Measurements from ENCODE around the gene NCKAP1.
"Not testable (repeated sequence)": the region's sequence is repeated elsewhere in the genome, so short reads cannot be mapped to it uniquely, and the experiment has no call there.

Gene NCKAP1

GRCh38 chr2:182999348-183000028 is 38.8 kb downstream of the NCKAP1 start:
- DNase-seq (ENCODE audit: low spot score), result no peak

GRCh38 chr2:182994228-182994912 is 43.9 kb downstream of the NCKAP1 start:
- no peak for DNase-seq (ENCODE audit: low spot score)

DNA sequence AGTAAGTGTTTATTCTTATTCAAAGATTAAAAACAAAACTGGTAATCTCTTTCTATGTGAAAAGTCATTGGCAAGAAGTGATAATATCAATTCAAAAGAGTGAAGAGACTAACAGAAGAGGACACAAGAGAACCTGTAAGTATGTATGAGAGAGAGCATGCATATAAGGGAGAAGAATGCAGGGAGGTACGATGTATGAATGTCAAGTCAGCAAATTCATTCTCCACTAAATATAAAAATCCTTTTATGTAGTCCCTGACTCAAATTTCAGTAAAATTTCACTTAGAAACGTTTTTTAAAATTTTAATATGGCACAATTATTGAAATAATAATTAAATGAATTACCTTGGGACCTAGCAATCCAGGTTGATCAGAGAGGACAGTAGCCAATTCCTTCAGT is 55.3 kb downstream of the NCKAP1 start:
- DNase-seq (ENCODE audit: low spot score), result no peak

- DNase-seq (ENCODE audit: low spot score), result not testable (repeated sequence)
Observed at GRCh38 chr2:182981475-182981874, 56.8 kb downstream of the NCKAP1 start.

GRCh38 chr2:182980652-182981051 is 57.6 kb downstream of the NCKAP1 start:
- no peak for DNase-seq (ENCODE audit: low spot score)

DNA sequence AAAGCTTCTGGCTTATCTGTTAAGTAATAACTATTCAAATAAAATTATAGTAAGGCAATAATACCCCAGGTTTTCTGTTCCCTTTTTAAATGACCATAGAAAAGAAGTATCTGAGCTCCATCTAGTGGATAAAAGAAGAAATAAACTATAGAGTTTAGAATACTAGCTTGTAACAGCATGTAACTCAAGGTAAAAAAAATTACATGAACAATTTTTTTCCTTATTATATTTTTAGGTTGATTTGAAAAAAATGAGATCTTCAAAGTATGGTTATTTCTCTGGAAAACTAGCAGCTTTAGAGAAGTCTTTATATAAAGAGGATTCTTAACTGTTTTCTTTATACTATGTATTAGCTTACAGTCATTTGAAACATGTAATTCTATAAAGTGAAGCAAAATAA is 58.1 kb downstream of the NCKAP1 start:
- no peak for DNase-seq (ENCODE audit: low spot score)

DNA sequence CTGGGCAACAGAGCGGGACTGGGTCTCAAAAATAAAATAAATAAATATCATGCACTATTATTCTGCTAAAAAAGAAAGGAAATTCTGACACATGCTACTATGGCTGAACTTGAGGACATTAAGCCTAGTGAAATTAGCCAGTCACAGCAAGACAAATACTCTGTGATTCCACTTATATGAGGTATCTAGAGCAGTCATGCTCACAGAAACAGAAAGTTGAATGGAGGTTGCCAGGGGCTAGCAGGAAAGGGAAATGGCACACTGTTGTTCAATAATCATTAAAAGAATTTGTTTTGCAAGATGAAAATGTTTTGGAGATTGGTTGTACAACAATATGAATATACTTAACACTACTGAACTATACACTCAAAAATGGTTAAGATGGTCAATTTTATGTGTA is 60.8 kb downstream of the NCKAP1 start:
- DNase-seq (ENCODE audit: low spot score), result no peak

DNA sequence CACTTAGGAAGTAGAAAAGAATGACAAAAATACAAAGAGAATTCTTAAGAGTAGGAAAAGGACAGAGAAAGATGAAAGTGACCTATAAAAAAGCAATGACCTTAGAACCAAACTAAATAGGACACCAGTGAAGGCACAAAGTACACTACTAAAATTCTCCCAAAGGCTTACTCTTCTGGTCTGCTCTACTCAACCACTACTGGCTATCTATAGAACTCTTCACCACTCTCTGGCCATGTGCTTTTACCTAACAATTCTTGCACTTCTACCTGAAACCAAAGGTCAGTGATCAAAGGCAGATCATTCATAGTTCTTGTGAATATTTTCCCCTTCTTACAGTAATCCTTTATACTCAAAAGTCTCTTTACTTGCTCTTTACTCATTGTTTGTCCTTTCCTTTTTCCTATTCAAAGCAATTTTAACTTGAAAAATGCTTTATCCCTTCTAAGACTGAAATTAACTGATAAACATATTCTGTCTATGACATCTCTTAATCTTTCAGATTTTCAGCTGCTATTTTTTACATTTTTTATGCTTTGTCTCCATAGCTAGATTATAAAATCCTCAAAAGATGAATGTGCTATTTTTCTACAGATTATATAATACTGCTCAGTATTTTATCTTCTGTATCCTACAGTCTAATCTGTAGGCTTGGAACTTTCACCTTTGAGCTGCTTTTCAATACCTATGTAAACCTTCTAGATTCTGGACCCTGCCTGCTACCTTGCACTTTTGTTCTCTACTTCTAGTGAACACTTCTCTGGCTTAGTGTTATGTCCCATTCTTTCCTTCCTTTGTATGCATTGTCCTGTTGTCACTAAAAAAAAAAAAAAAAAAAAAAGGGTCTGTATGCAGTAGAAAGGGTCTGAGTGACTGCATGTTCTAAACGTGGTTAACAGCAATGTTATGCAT is 64.6 kb downstream of the NCKAP1 start:
- no peak for DNase-seq (ENCODE audit: low spot score)

DNA sequence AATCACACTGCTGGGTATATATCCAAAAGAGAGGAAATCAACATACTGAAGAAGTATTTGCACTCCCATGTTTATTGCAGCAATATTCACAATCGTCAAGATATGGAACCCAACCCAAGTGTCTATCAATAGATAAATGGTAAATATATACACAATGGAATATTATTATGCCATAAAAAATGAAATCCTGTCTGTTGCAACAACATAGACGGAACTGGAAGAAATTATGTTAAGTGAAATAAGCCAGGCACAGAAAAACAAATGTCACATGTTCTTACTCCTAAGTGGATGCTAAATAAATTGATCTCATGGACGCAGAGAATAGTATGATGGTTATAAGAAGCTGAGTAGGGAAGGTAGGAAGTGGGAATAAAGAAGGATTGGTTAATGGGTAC is 65.7 kb downstream of the NCKAP1 start:
- DNase-seq (ENCODE audit: low spot score), result no peak

GRCh38 chr2:182971820-182972547 is 66.3 kb downstream of the NCKAP1 start:
- DNase-seq (ENCODE audit: low spot score), result no peak

- no peak for DNase-seq (ENCODE audit: low spot score)
Observed at GRCh38 chr2:182970486-182970885, 67.8 kb downstream of the NCKAP1 start.

DNA sequence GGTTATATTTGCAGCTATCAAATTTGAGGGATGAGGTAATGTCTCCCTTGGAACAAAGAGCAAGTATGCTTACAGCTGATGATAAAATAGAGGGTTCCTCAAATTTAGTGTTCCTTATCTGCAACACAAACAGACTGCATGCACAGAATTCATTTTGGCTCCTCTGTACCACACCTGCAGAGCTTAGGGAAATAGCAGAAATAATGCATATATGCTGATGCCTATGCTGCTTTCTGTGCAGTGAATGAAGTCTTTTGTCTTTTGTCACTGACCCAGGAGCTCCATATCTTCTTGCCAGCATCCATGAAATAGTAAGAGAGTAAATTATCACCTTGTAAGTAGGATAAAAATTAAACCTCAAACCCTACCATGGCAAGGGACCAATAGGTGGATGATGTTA is 69.8 kb downstream of the NCKAP1 start:
- DNase-seq (ENCODE audit: low spot score), result no peak

DNA sequence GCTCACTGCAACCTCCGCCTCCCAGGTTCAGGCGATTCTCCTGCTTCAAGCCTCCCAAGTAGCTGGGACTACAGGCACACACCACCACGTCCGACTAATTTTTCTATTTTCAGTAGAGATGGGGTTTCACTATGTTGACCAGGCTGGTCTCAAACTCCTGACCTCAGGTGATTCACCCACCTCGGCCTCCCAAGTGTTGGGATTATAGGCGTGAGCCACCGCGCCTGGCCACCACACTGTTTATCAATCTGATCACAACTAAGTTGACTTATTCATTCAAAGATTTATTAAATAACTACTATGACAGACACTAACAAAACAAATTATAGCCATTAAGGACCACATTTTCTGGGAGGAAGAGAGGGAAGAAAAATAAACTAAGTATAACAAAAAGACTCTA is 71.9 kb downstream of the NCKAP1 start:
- not testable (repeated sequence) for DNase-seq (ENCODE audit: low spot score)

- no peak for DNase-seq (ENCODE audit: low spot score)
Observed at GRCh38 chr2:182962641-182963040, 75.6 kb downstream of the NCKAP1 start.

GRCh38 chr2:182960869-182961268 is 77.4 kb downstream of the NCKAP1 start:
- not testable (repeated sequence) for DNase-seq (ENCODE audit: low spot score)

DNA sequence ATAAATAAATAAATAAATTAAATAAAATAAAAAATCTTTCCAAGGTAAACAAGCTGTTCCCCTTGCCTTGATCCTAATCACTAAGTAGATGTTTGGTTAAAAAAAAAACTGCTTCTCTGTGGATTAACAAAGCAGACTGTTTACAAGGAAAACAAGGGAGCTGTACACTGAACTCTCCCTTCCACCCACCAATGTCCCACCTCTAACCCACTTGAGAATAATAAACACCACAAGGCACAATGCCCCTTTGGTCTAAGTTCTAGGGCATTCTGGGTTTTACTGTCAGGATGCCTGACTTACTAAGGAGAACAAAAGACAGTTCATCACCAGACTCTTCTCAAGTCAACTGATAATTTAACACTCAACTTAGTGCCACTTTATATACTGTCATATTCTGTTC is 83.5 kb downstream of the NCKAP1 start:
- no peak for DNase-seq (ENCODE audit: low spot score)

DNA sequence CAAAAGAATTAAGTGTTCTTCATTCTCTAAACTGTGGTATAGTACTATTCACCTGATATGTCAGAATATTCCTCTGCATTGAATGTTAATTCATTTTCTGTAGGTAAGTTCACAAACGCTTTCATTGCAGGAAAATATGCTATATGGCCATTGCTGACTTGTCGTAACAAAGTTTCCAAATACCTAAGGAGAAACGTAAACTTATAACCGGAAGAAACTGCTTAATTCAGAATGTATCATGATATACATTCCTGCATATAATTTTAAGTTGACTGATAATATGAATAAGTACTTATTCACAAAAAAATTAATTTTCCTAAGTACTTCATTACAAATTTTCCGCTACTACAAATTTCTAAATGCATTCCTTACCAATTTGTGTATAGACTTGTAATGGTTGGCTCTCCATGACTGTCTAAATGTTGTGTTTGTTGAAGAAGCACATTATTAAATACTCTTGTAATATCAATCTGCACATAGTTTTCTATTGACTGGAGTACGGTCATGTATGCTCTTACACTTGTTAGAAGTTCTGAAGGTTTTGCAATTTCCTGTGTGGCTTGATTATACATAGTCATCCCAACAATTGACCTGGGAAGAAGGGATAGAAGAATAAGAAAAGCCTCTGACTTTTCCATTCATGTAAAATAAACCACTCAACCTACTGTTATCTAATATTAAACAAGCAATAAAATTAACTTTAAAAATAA is 85.4 kb downstream of the NCKAP1 start:
- DNase-seq (ENCODE audit: low spot score), result no peak

- DNase-seq (ENCODE audit: low spot score), result no peak
Observed at GRCh38 chr2:182951948-182952663, 86.2 kb downstream of the NCKAP1 start.

GRCh38 chr2:182950546-182950945 is 87.7 kb downstream of the NCKAP1 start:
- DNase-seq (ENCODE audit: low spot score), result no peak

GRCh38 chr2:182949572-182950189 is 88.6 kb downstream of the NCKAP1 start:
- no peak for DNase-seq (ENCODE audit: low spot score)

Data from HuH-7.5 (cell line).